ENCODE results near the gene DAAM1.

The DAAM1 gene

DNA sequence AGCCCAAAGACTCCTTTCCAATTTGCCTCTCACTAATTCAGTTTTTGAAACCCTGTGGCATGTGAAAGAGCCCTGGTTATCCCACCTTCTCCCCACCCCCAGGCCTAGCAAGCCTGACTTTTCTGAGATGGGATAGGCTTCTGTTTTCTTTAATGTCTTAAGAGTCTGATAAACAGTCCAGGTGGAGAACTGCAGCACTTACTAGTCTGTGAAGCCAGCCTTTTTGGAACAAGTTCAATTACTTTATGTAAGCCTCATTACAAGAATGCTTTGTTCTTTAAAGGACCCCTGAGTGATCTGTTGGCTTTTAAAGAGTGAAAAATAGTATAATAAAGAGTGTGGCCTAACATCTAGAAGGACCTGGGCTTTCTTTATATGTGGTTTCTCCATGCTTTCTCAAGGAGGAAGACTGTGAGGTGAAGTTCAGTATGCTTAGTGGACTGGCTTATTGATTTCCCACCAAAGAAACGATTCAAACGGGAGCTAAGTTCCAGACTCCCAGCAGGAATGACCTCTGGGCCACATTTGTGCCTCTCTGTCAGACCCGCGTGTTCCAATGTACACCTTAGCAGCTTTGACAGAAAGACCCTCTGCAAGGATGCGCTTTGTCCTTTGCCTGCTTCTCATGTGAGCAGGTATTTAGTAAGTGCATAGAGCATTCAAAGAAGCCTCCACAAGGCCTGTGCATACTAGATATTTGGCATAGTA lies 129.5 kb downstream of the DAAM1 start:
- DNase-seq = no peak

- no peak for DNase-seq
These were observed 130.4 kb downstream of the DAAM1 start for GRCh38 chr14:59318908-59319307.

GRCh38 chr14:59320361-59320760 lies 131.9 kb downstream of the DAAM1 start:
- DNase-seq = no peak

DNA sequence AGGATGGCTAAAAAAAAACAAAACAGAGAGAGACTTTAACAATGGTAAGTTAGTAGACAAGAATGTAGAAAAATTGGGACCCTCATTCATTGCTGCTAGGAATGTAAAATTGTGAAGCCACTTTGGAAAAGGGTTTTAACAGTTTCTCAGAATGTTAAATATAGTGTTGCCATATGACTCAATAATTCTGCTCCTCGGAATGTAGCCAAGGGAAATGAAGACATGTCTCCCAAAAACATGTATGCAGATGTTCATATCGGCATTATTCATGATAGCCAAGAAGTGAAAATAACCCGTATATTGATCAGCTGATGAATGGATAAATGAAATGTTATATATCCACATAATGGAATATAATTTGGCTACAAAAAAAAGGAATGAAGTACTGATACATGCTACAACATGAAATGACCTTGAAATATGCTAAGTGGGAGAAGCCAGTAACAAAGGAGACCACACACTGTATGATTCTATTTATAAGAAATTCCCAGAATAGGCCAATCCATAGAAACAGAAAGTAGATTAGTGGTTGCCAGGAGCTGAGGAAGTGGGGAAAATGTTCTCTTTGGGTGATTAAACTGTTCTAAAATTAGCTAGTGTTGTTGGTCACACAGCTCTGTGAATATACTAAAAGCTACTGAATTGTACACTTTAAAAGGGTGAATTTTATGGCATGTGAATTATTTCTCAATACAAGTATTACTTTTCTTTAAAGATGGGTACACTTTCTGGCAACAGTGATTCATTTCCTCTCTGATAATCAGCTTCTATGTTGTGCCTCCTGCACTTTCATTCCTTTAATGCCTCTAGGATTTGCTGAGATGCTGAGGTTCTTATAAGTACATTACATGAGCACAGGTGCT lies 132.5 kb downstream of the DAAM1 start:
- no peak for DNase-seq

- no peak for DNase-seq
These were observed 133.1 kb downstream of the DAAM1 start for GRCh38 chr14:59321626-59321949.

DNA sequence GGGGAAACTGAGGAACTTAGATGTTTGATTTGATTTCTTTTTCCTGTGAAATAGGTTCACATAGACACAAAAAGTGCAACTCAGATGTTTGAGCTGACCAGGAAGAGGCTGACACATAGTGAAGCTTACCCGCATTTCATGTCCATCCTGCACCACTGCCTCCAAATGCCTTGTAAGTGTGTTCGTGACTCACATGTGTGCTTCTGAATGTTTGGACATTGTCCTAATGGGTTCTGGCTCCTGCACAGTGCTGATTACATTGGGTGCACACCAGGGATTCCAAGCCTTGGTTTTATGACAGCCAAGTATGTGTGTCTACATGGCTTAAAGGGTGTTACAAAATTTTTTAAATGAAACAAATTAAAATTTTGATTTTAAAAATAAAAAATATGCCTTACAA lies 137.4 kb downstream of the DAAM1 start:
- DNase-seq = no peak

- no peak for DNase-seq
These were observed 140.0 kb downstream of the DAAM1 start for GRCh38 chr14:59328454-59328853.

DNA sequence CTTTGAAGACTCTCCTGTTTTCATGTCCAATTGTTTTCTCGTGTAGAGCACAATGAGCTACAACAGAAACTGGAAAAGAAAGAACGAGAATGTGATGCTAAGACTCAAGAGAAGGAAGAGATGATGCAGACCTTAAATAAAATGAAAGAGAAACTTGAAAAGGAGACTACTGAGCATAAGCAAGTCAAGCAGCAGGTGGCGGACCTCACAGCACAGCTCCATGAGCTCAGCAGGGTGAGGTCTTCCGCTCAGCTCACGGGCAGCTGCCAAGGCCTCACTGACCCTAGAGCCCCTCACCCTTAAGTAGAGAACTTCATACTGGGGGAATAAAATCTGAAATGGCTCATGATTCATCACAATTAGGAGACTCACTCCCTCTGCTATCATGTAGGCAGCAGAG lies 142.0 kb downstream of the DAAM1 start:
- no peak for DNase-seq

DNA sequence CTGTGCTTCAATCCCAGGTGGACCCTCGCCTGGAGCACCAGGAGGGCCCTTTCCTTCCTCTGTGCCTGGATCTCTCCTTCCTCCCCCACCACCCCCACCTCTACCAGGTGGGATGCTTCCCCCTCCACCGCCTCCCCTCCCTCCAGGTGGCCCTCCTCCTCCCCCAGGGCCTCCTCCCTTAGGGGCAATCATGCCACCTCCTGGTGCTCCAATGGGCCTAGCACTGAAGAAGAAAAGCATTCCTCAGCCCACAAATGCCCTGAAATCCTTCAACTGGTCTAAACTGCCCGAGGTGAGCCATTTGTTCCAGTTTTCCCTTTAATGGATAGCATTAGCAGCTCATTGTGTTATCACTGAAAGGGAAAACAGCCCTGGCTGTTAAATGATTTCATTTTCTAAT lies 142.8 kb downstream of the DAAM1 start:
- no peak for DNase-seq

- DNase-seq = no peak
These were observed 144.3 kb downstream of the DAAM1 start for GRCh38 chr14:59332727-59333126.

DNA sequence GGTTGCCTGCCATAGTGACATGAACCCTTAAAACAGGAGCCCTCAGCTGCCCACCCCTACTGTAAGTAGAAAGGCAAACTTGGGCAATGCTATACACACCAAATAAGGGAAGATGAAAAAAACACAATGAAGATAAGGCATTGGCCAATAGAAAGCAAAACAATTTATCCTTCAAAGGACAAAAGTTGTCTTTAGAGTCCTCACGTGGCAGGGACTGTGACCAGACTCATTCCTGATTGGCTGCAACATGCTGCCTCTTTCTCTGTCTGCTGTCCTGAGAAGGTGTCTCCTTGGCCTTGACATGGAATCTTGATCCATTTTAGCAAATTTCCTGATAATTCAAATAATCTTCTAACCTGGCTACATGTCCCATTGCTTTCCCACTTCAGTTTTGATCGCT lies 144.8 kb downstream of the DAAM1 start:
- no peak for DNase-seq

- no peak for DNase-seq
These were observed 145.2 kb downstream of the DAAM1 start for GRCh38 chr14:59333668-59334067.

- DNase-seq = no peak
These were observed 145.8 kb downstream of the DAAM1 start for GRCh38 chr14:59334253-59334652.

GRCh38 chr14:59336098-59336497 lies 147.6 kb downstream of the DAAM1 start:
- no peak for DNase-seq

GRCh38 chr14:59336706-59337105 lies 148.2 kb downstream of the DAAM1 start:
- no peak for DNase-seq

GRCh38 chr14:59337141-59337611 lies 148.7 kb downstream of the DAAM1 start:
- DNase-seq = no peak

GRCh38 chr14:59338761-59339160 lies 150.3 kb downstream of the DAAM1 start:
- no peak for DNase-seq

DNA sequence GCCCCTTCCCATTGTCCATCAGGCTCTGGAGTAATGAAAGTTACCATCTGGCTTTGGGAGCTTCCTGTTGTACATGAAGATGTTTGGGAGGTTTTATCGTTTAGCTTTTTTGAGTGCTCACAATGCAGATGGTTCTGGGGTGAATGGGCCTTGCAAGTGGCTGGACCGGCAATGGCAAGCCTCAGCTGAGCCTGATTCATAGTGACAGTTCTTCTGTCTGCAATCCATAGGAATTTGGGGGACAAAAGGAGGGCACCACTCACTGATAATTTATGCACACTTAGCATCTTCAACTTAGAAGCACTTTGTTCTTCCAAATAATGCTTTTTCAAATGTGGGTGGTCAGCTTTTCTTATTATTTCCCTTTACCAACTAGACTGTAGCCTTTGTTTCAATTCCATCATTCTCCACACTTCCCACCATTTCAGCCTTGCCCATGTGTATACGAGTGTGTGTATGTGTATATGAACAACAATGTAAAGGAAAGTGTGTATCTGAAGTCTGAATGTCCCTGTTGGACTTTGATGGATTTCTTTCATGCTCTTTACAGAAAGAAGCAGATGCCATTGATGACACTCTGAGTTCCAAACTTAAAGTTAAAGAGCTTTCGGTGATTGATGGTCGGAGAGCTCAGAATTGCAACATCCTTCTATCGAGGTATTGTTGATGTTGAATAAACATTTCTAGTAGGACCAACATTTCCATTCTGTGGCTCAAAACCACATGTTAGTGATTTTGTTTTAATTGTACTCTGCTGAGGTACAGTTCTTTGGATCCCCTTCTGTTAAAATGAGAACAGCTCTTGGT lies 151.3 kb downstream of the DAAM1 start:
- DNase-seq = no peak

GRCh38 chr14:59341858-59342477 lies 153.5 kb downstream of the DAAM1 start:
- DNase-seq = no peak

DNA sequence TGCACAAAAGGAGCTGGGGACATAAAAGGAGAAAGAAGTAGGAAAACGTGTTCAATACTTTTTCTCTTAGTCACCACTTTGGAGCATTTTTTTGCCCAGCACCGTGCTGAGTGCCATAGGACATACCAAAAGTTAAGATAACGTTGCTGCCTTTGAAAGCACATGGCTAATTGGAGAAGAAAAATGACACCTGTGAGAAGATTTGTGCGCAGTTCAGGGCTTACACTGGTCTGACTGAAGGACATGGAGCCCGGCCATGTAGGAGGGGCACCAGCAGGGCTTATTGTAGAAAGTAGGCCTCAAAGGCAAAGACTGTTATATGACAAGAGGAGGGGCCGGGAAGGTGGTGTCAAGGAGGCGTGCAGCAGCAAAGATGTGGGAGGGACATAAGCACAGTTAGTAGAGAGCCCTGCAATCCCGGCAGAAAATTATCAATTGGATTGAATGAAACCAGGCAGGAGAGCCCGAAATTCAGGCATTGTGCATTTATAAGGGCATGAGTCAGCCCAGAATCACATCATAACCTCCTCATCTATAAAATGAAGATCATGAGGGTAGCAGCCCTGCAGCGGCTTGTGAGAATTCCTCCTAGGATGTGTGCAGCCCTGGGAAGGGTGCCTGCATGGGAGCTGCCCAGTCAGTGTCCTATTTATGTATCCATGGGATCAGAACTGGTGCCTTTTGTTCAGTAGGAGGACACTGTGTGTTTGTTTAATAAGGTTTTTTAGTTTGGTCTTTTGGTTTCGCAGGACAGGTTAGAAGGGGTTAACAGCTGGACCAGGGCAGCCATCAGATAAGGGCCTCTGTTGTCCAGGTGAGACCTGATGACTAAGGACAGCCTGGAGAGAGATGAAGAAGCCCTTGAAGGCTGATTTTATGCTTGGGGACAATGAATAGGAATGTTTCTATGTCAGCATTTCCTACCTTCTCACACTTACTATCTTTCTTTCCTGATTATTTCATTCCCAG lies 154.3 kb downstream of the DAAM1 start:
- DNase-seq = no peak

GRCh38 chr14:59343585-59343984 lies 155.1 kb downstream of the DAAM1 start:
- no peak for DNase-seq

DNA sequence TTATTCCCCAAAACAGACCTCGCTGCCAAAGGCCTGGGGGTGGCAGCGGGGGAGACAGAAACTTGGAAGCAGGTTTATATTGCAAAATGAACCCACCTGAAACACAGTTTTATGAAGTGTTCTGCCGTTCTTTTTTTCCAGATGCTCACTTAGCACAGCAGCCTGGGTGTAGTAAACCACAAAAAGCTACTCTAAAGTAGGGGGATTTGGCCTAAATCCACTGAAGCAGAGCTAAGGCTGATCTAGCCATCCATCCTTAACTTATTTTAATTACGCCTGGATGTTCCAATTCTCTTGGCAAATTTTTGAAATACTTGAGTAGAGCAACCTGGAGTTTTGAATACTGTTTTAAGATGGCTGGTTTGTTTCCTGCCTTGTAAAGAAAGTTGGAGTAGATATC lies 155.5 kb downstream of the DAAM1 start:
- DNase-seq = no peak
